ENCODE results near the gene E2F7. TPM values are rescaled to one million over a fixed set of nuclear protein-coding genes. Genes with fewer than 3 reads are reported as not detected.

The E2F7 gene
- total and polyA plus RNA-seq, 2 donors (not counting 1 experiment from before 2014, with no cell fraction given): 3.6 to 9.7 TPM

GRCh38 chr12:77001276-77001675, 64.1 kb downstream of the E2F7 start:
- Histone ChIP-seq H3K4me2 (ENCODE audit: extremely low read depth, insufficient read depth, low read length) (no peak overlapping the region), H4K20me1 (ENCODE audit: control insufficient read depth, extremely low read depth, insufficient read depth, low read length) (no peaks in the 10 kb centered on the region), H3K9me3 (ENCODE audit: control insufficient read depth, insufficient read depth, low read depth, low read length) (no peaks in the 10 kb centered on the region), H3K27ac (ENCODE audit: insufficient read depth, low read length) (no peak overlapping the region), H3K9ac (ENCODE audit: insufficient read depth, low read length) (no peak overlapping the region), H3K36me3 (ENCODE audit: control insufficient read depth, insufficient read depth, low read length) (no peaks in the 10 kb centered on the region), H2AFZ (ENCODE audit: low read length) (no peak overlapping the region), H3K4me3 (replicated peaks in 1 of 4; ENCODE audit: control extremely low read depth in 1 of 4, insufficient read depth in 1 of 4, low read depth in 3 of 4, low read length in 4 of 4) (no peak overlapping the region), H3K27me3 (ENCODE audit: control insufficient read depth, insufficient read depth, low read length) (no peaks in the 10 kb centered on the region), H3K4me1 (ENCODE audit: control insufficient read depth, extremely low read depth, insufficient read depth, low read length) (no peaks in the 10 kb centered on the region), H3K79me2 (ENCODE audit: control insufficient read depth, insufficient read depth, low read length) (no peaks in the 10 kb centered on the region)
- TF ChIP-seq EZH2 (IDR thresholded peaks at IDR 0.05; ENCODE audit: low read length, missing control alignments): no peak
- no peak for TF ChIP-seq CTCF (conservative IDR thresholded peaks at IDR 0.05 in 1 of 2, IDR thresholded peaks at IDR 0.05 in 1 of 2; ENCODE audit: low read depth in 1 of 2, low read length in 2 of 2)
- no peak for DNase-seq (ENCODE audit: low read depth in 2 of 2)

GRCh38 chr12:76998908-76999556, 66.3 kb downstream of the E2F7 start:
- H3K27ac ChIP-seq (ENCODE audit: insufficient read depth, low read length): no peak overlapping the region
- no peak for TF ChIP-seq CTCF (conservative IDR thresholded peaks at IDR 0.05 in 1 of 2, IDR thresholded peaks at IDR 0.05 in 1 of 2; ENCODE audit: low read depth in 1 of 2, low read length in 2 of 2)
- no peak for TF ChIP-seq EZH2 (IDR thresholded peaks at IDR 0.05; ENCODE audit: low read length, missing control alignments)
- H3K4me1 ChIP-seq (ENCODE audit: control insufficient read depth, extremely low read depth, insufficient read depth, low read length): no peaks in the 10 kb centered on the region
- H3K9ac ChIP-seq (ENCODE audit: insufficient read depth, low read length): no peak overlapping the region
- no peak for DNase-seq (ENCODE audit: low read depth in 2 of 2)
- H3K27me3 ChIP-seq (ENCODE audit: control insufficient read depth, insufficient read depth, low read length): no peaks in the 10 kb centered on the region
- no peak overlapping the region for H2AFZ ChIP-seq (ENCODE audit: low read length)
- H3K9me3 ChIP-seq (ENCODE audit: control insufficient read depth, insufficient read depth, low read depth, low read length): no peaks in the 10 kb centered on the region
- no peak overlapping the region for H3K4me2 ChIP-seq (ENCODE audit: extremely low read depth, insufficient read depth, low read length)
- H3K79me2 ChIP-seq (ENCODE audit: control insufficient read depth, insufficient read depth, low read length): no peaks in the 10 kb centered on the region
- H3K36me3 ChIP-seq (ENCODE audit: control insufficient read depth, insufficient read depth, low read length): no peaks in the 10 kb centered on the region
- no peak overlapping the region for H3K4me3 ChIP-seq (replicated peaks in 1 of 4; ENCODE audit: control extremely low read depth in 1 of 4, insufficient read depth in 1 of 4, low read depth in 3 of 4, low read length in 4 of 4)
- H4K20me1 ChIP-seq (ENCODE audit: control insufficient read depth, extremely low read depth, insufficient read depth, low read length): no peaks in the 10 kb centered on the region

GRCh38 chr12:76998386-76998785, 67.0 kb downstream of the E2F7 start:
- Histone ChIP-seq H3K27ac (ENCODE audit: insufficient read depth, low read length) (no peak overlapping the region), H3K27me3 (ENCODE audit: control insufficient read depth, insufficient read depth, low read length) (no peaks in the 10 kb centered on the region), H3K4me2 (ENCODE audit: extremely low read depth, insufficient read depth, low read length) (no peak overlapping the region), H4K20me1 (ENCODE audit: control insufficient read depth, extremely low read depth, insufficient read depth, low read length) (no peaks in the 10 kb centered on the region), H3K4me3 (replicated peaks in 1 of 4; ENCODE audit: control extremely low read depth in 1 of 4, insufficient read depth in 1 of 4, low read depth in 3 of 4, low read length in 4 of 4) (no peak overlapping the region), H2AFZ (ENCODE audit: low read length) (no peak overlapping the region), H3K79me2 (ENCODE audit: control insufficient read depth, insufficient read depth, low read length) (no peaks in the 10 kb centered on the region), H3K36me3 (ENCODE audit: control insufficient read depth, insufficient read depth, low read length) (no peaks in the 10 kb centered on the region), H3K9ac (ENCODE audit: insufficient read depth, low read length) (no peak overlapping the region), H3K4me1 (ENCODE audit: control insufficient read depth, extremely low read depth, insufficient read depth, low read length) (no peaks in the 10 kb centered on the region), H3K9me3 (ENCODE audit: control insufficient read depth, insufficient read depth, low read depth, low read length) (no peaks in the 10 kb centered on the region)
- no peak for TF ChIP-seq EZH2 (IDR thresholded peaks at IDR 0.05; ENCODE audit: low read length, missing control alignments)
- no peak for TF ChIP-seq CTCF (conservative IDR thresholded peaks at IDR 0.05 in 1 of 2, IDR thresholded peaks at IDR 0.05 in 1 of 2; ENCODE audit: low read depth in 1 of 2, low read length in 2 of 2)
- no peak for DNase-seq (ENCODE audit: low read depth in 2 of 2)

All from fibroblast of lung (primary cell).